Activated CD4-positive, alpha-beta T cell treated with anti-CD3 and anti-CD28 coated beads, Interleukin-2, amount 10 ng/mL, durations not matched to agents 24 days and 14 days (primary cell): Measurements from ENCODE around the gene EOMES. TPM values are rescaled to one million over a fixed set of nuclear protein-coding genes. Genes with fewer than 3 reads are reported as not detected.

Experiments used
- DNase-seq: peaks from one replicate; pipeline ENCODE4 v3.0.0; 2022
- H3K27ac Mint-ChIP-seq: one replicate; pipeline ENCODE4 v1.8.0; 2022; ENCODE audit warnings: mild to moderate bottlenecking, mixed read lengths
- H3K27me3 Mint-ChIP-seq: one replicate; pipeline ENCODE4 v1.8.0; 2022; ENCODE audit warnings: mixed read lengths
- H3K36me3 Mint-ChIP-seq: one replicate; pipeline ENCODE4 v1.8.0; 2022; ENCODE audit warnings: low read depth, mild to moderate bottlenecking, mixed read lengths
- H3K4me1 Mint-ChIP-seq: one replicate; pipeline ENCODE4 v1.8.0; 2021; ENCODE audit warnings: mixed read lengths
- H3K4me3 Mint-ChIP-seq: one replicate; pipeline ENCODE4 v1.8.0; 2022; ENCODE audit warnings: mild to moderate bottlenecking, moderate library complexity, mixed read lengths
- H3K9me3 Mint-ChIP-seq: one replicate; pipeline ENCODE4 v1.8.0; 2021; ENCODE audit warnings: mixed read lengths
- intact Hi-C: fragments of 100-400 bp; cut with micrococcal nuclease; formaldehyde crosslinking; loops from one replicate; pipeline ENCODE4 v1.15.1; 2023
- total RNA-seq: library from RNA; stranded (reverse); gene quantifications from 2 replicates; pipeline ENCODE4 v1.2.3, GENCODE V29; 2022

Gene EOMES
- total RNA-seq, 1 donor from 2014 or later, result 7.4 TPM

DNA sequence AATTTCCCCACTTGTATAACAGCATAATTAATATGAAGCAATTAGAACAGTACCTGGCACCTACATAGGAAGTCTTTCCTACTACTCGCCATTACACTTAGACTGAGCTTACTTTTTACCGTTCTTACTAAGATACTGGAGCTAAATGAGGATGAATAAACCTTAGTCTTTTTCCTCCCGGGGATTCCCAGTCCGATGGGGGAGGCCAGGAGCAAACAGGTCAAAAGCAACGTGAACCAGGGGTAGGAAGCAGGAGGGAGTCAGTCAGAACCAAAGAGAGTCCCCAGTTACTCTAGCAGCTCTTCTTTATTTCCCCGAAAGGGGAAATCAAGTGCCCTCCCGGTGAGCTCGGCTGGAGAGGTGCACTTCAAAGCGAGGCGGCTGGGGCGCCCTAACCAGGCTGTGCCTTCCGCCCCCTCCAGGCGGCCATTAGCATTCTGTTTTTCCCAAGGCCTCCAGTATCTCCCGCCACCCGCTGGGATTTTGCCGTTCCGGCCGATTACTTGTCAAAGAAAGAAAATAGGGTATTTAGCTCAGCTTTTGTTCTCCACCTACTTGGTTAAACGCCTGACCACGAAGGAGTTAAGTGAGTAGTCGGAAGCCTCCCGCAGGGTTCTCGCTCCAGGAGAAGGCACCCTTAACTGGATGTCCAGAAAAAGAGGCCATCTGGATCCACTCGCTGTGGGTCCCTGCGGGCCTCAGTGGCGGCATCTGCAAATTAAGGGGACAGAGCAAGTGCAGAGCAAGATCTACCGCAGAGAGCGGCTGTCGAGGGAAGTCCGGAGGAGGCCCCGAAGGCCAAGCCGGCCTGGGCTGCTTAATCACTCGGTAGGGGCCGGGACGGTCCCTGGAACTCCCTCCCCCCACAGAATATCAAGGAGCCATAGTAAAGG is 6.3 kb upstream of the EOMES start:
- Mint-ChIP-seq H3K36me3 (peaks cover 2% of the 10 kb centered on the region), H3K4me1 (peaks cover 37% of the 10 kb centered on the region), H3K4me3 (peak overlapping the region; percentile 52), H3K27ac (peak overlapping the region; percentile 51), H3K27me3 (peaks cover 85% of the 10 kb centered on the region), H3K9me3 (peaks cover 16% of the 10 kb centered on the region)
- intact Hi-C loops, result no loop called here
- DNase-seq, result peak; percentile 69

DNA sequence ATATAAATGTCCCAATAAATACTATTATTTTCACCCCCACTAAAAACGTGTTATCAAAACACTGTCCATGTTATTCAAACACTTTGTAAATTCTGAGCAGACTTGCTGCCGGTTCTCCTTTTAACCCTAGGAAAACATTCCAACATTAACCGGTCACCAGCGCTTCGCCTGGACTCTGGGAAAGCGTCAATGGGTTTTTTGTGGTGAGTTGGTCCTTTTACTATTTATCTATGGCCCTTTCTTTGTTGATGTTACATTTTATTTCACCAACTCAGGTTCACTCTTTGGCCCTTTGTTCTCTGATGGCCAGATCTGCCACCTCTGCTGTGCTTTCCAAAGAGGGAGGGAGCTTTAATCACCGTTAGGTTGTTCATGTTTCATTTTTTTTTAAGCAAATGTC is 4.1 kb upstream of the EOMES start:
- intact Hi-C loops, result no loop called here
- H3K27ac Mint-ChIP-seq, result no peak overlapping the region
- no peak for DNase-seq
- peaks cover 9% of the 10 kb centered on the region for H3K9me3 Mint-ChIP-seq
- peaks cover 85% of the 10 kb centered on the region for H3K27me3 Mint-ChIP-seq
- peaks cover 49% of the 10 kb centered on the region for H3K4me1 Mint-ChIP-seq
- H3K36me3 Mint-ChIP-seq, result no peaks in the 10 kb centered on the region
- H3K4me3 Mint-ChIP-seq, result no peak overlapping the region

DNA sequence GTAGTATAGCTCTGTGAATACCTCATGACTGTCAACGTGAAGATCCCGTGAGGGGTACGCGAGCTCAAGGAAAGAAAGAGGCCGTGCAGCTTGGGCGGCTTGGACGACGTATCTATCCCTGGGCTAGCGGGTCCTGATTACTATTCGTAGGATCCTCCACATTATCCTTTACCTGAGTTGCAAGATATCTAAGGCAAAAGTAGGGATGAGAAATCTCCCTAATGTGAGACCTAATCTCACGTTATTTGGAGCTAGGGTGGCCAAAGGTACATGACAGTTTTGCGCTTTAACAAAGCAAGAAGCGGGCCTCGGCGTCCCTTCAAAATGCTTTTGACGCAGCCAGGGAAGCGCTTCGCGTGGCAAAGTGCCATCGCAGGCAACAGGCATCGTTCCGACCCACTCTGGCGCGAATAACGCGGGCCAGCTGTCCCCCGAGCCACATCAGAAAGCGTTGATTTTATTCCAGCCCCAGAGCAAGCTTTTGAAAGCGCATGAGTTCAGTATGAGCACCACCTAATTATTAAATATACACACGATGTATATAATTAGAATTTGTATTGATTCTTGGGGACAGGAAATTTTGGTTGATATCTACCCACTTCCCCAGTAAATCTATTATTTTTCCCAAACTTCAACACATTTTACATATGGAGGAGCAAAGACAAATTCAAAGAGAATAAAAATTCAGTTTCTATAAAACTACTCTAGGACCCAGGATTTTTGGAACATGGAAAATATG is 2.5 kb upstream of the EOMES start:
- Mint-ChIP-seq H3K4me1 (peaks cover 46% of the 10 kb centered on the region), H3K4me3 (peak overlapping the region; percentile 85), H3K27ac (peak overlapping the region; percentile 1), H3K27me3 (peaks cover 85% of the 10 kb centered on the region), H3K9me3 (peaks cover 9% of the 10 kb centered on the region), H3K36me3 (no peaks in the 10 kb centered on the region)
- DNase-seq, result peak; percentile 58
- intact Hi-C loops, result loop anchor here (5.0 kb wide), 1 partner anchor 328 kb away; no protein-coding TSS in a partner anchor

DNA sequence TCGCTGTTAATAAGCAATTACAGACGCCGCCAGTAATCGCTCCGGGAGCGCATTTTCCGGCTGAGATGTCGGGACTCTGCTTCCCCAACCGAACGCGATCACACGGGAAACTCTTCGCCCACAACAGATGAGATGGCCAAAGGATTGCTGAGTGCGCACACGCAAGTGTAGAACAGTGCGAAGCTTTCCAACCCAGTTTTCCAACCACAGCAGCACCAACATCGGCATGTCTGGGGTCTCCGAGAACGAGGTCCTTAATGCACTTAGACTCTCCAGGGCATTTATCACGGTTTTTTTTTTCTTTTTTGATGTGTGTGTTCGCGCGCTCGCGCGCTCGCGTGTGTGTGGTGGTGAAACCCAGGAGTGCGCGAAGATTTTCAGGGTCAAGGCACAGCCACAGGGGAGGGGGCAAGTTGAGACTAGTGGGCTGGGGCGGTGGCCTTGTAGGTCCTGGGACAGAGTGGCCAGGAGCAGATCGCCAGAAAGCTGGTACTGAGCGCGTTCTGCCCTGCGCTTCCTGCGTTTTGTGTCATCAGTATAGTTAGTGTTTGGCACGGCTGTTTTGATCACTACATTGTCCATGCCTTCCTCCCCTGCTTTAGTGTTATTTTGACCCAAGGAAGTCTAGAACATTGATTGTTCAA is 1.8 kb upstream of the EOMES start:
- Mint-ChIP-seq H3K27ac (peak overlapping the region; percentile 45), H3K27me3 (peaks cover 85% of the 10 kb centered on the region)
- DNase-seq, result peak; percentile 70

DNA sequence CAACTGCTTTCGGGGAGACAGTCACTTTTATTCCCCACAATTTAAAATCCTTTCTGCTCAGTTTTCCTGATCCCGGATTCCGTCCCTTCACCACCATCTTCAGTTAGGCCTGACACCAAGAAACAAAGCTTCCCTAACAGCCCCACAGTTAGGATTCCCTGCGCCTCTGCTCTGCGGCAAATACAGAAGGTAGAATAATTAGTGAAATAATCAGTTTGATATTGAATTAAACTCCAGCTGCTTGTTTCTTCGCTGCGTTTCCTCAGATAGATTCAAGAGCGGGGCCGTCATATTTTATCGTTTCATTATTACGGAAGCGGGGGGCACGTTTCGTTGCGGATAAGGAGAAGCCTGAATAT is 1.3 kb upstream of the EOMES start:
- intact Hi-C loops, result loop anchor here (5.0 kb wide), 1 partner anchor 329 kb away; no protein-coding TSS in a partner anchor
- Mint-ChIP-seq H3K27me3 (peaks cover 84% of the 10 kb centered on the region), H3K36me3 (peaks cover 3% of the 10 kb centered on the region), H3K9me3 (peaks cover 9% of the 10 kb centered on the region), H3K27ac (peak overlapping the region; percentile 45), H3K4me1 (peaks cover 38% of the 10 kb centered on the region), H3K4me3 (peak overlapping the region; percentile 85)
- DNase-seq, result no peak

More for the DNA sequence above, 1.8 kb upstream of the EOMES start:
- Mint-ChIP-seq H3K4me1 (peaks cover 42% of the 10 kb centered on the region), H3K36me3 (peaks cover 2% of the 10 kb centered on the region), H3K4me3 (peak overlapping the region; percentile 85), H3K9me3 (peaks cover 9% of the 10 kb centered on the region)
- intact Hi-C loops, result loop anchor here (5.0 kb wide), 1 partner anchor 328 kb away; no protein-coding TSS in a partner anchor

DNA sequence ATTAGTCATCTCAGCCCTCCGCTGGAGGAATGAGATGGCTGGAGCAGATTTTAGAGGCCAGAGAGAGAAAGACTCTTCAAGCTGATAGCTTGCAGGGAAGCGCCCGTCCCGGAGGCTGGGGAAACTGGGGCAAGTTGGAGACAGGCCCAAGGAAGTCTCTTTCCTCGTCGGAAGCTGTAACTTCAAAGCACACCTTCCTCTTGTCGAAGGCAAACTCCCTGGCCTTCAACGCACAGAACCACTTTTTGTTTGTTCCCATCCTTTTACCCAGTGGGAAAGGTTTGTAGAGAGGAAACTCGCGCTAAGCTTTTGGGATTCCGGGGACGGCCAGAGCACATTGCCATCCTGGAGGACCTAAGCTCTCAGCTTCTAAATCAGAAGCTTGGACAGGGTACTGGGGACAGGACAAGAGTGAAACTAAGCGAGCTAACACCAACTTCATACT is 900 bp upstream of the EOMES start:
- intact Hi-C loops, result loop anchor here (5.0 kb wide), 1 partner anchor 329 kb away; no protein-coding TSS in a partner anchor
- Mint-ChIP-seq H3K36me3 (peaks cover 4% of the 10 kb centered on the region), H3K4me3 (peak overlapping the region; percentile 85)

GRCh38 chr3:27720899-27721716 is 1.0 kb downstream of the EOMES start:
- DNase-seq, result peak; percentile 69
- peaks cover 84% of the 10 kb centered on the region for H3K27me3 Mint-ChIP-seq
- H3K36me3 Mint-ChIP-seq, result peaks cover 11% of the 10 kb centered on the region
- peaks cover 32% of the 10 kb centered on the region for H3K4me1 Mint-ChIP-seq
- peak overlapping the region; percentile 32 for H3K27ac Mint-ChIP-seq
- peaks cover 9% of the 10 kb centered on the region for H3K9me3 Mint-ChIP-seq
- H3K4me3 Mint-ChIP-seq, result peak overlapping the region; percentile 85
- intact Hi-C loops, result loop anchor here (5.0 kb wide), 1 partner anchor 331 kb away; no protein-coding TSS in a partner anchor

More for the DNA sequence above, 900 bp upstream of the EOMES start:
- DNase-seq, result peak; percentile 64
- H3K4me1 Mint-ChIP-seq, result peaks cover 35% of the 10 kb centered on the region
- H3K27me3 Mint-ChIP-seq, result peaks cover 84% of the 10 kb centered on the region
- peak overlapping the region; percentile 45 for H3K27ac Mint-ChIP-seq
- H3K9me3 Mint-ChIP-seq, result peaks cover 9% of the 10 kb centered on the region

GRCh38 chr3:27719314-27720003 is 2.7 kb downstream of the EOMES start:
- Mint-ChIP-seq H3K36me3 (peaks cover 11% of the 10 kb centered on the region), H3K27me3 (peaks cover 85% of the 10 kb centered on the region), H3K9me3 (peaks cover 8% of the 10 kb centered on the region), H3K4me3 (peak overlapping the region; percentile 85), H3K4me1 (peaks cover 36% of the 10 kb centered on the region), H3K27ac (no peak overlapping the region)
- no peak for DNase-seq
- intact Hi-C loops, result loop anchor here (5.0 kb wide), 2 partner anchors 333 to 858 kb away; no protein-coding TSS in a partner anchor

DNA sequence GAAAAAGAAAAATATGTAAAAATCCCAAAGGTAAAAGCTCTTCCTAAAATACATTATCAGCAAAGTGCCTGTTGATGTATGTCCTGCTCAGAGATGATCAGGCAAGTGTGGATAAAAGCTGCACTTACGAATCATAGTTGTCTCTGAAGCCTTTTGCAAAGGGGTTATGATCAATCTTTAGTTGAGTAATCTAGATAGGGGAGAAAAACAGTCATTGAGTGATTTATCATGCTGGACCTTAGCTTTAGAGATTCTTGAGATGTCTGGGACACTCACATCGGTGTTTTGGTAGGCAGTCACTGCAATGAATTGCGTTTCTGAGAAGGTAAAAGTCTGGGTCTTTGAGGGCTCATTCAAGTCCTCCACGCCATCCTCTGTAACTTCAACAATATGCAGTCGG is 3.7 kb downstream of the EOMES start:
- H3K9me3 Mint-ChIP-seq, result no peaks in the 10 kb centered on the region
- no peak overlapping the region for H3K27ac Mint-ChIP-seq
- DNase-seq, result no peak
- H3K27me3 Mint-ChIP-seq, result peaks cover 85% of the 10 kb centered on the region
- intact Hi-C loops, result loop anchor here (5.0 kb wide), 1 partner anchor 859 kb away; no protein-coding TSS in a partner anchor
- H3K4me3 Mint-ChIP-seq, result no peak overlapping the region
- H3K4me1 Mint-ChIP-seq, result peaks cover 37% of the 10 kb centered on the region
- peaks cover 11% of the 10 kb centered on the region for H3K36me3 Mint-ChIP-seq

DNA sequence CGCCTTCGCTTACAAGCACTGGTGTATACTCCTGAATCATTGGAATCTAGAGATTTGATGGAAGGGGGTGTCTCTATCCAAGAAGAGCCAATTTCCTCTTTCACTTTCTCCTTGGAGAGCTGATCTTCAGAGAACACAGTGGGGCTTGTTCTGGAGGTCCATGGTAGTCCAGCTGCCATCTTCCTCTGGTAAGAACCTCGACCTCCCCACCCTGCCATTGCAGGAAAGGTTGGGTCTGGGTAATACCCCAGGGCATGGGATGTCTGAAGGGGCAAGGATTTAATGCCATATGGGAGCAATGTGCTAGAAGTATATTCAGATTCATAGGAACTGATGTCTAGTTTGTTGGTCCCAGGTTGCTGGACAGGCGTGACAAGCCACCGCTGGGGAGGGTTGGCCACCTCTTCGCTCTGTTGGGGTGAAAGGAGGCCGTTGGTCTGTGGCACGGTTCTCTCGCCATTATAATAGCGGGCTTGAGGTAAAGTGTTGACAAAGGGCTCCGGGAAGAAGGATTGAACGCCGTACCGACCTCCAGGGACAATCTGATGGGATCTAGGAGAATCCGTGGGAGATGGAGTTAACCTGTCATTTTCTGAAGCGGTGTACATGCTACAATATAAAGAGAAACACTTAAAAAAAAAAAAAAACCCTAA is 4.8 kb downstream of the EOMES start:
- H3K4me1 Mint-ChIP-seq, result peaks cover 35% of the 10 kb centered on the region
- peaks cover 11% of the 10 kb centered on the region for H3K36me3 Mint-ChIP-seq
- peaks cover 84% of the 10 kb centered on the region for H3K27me3 Mint-ChIP-seq
- intact Hi-C loops, result loop anchor here (5.0 kb wide), 1 partner anchor 860 kb away; no protein-coding TSS in a partner anchor
- no peaks in the 10 kb centered on the region for H3K9me3 Mint-ChIP-seq
- no peak overlapping the region for H3K4me3 Mint-ChIP-seq
- no peak overlapping the region for H3K27ac Mint-ChIP-seq
- no peak for DNase-seq

- DNase-seq, result no peak
- H3K36me3 Mint-ChIP-seq, result peaks cover 11% of the 10 kb centered on the region
- H3K27ac Mint-ChIP-seq, result no peak overlapping the region
- no peaks in the 10 kb centered on the region for H3K9me3 Mint-ChIP-seq
- intact Hi-C loops, result loop anchor here (5.0 kb wide), 1 partner anchor 861 kb away; no protein-coding TSS in a partner anchor
- peaks cover 38% of the 10 kb centered on the region for H3K4me1 Mint-ChIP-seq
- peaks cover 82% of the 10 kb centered on the region for H3K27me3 Mint-ChIP-seq
- no peak overlapping the region for H3K4me3 Mint-ChIP-seq
Observed at GRCh38 chr3:27716309-27716708, 5.8 kb downstream of the EOMES start.

GRCh38 chr3:27715863-27716262 is 6.3 kb downstream of the EOMES start:
- H3K27me3 Mint-ChIP-seq, result peaks cover 79% of the 10 kb centered on the region
- H3K36me3 Mint-ChIP-seq, result peaks cover 11% of the 10 kb centered on the region
- H3K4me3 Mint-ChIP-seq, result no peak overlapping the region
- DNase-seq, result no peak
- H3K4me1 Mint-ChIP-seq, result peaks cover 35% of the 10 kb centered on the region
- H3K27ac Mint-ChIP-seq, result no peak overlapping the region
- intact Hi-C loops, result loop anchor here (5.0 kb wide), 1 partner anchor 861 kb away; no protein-coding TSS in a partner anchor
- no peaks in the 10 kb centered on the region for H3K9me3 Mint-ChIP-seq
